ENCODE data around the gene ASAP3. TPM values are rescaled to one million over a fixed set of nuclear protein-coding genes. Genes with fewer than 3 reads are reported as not detected.

The ASAP3 gene
- total and polyA plus RNA-seq, 2 experiments from 2014 or later: 28.8 to 45.1 TPM

DNA sequence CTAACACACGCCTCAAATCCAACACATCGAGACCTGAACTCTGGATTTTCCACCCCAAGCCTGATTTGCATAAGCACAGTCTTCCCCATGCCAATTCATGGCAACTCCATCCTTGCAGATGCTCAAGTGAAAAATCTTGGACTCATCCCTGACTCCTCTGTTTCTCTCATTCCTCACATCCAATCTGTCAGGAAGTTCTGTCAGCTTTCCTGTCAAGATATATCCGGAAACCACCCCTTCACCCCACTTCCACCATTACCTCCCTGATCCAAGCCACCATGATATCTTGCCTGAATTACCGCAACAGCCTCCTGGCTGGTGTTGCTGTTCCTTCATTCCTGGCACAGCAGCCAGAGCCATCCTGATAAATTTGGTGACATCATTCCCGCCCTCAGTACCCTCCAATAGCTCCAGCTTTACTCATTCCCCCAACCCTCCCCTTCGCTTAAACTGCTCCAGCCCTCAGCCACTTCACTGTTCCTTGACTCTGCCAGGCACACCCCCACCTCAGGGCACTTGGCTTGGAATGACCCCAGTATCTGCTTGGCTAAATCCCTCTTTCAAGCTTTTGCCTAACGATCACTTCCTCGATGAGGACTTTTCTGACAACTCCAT lies 76.9 kb downstream of the ASAP3 start:
- no peaks in the 10 kb centered on the region for H3K9me2 ChIP-seq (replicated peaks; ENCODE audit: insufficient read depth)
- H3K36me3 ChIP-seq (replicated peaks; ENCODE audit: insufficient read depth, low read depth): no peaks in the 10 kb centered on the region
- H3K79me2 ChIP-seq: no peaks in the 10 kb centered on the region
- H3K27ac ChIP-seq: no peak overlapping the region
- no peak overlapping the region for H2AFZ ChIP-seq
- H3K9me3 ChIP-seq (ENCODE audit: low read depth): no peaks in the 10 kb centered on the region
- no peak overlapping the region for H3K4me2 ChIP-seq
- no peaks in the 10 kb centered on the region for H4K20me1 ChIP-seq (ENCODE audit: insufficient read depth, poor library complexity, severe bottlenecking)
- WGBS (ENCODE audit: low lambda C conversion rate, missing lambda C conversion rate): 93% methylated on average over 8 of the region's 8 CpGs
- no peak for DNase-seq (ENCODE audit: low spot score)
- TF ChIP-seq EZH2 (IDR thresholded peaks at IDR 0.05; ENCODE audit: borderline replicate concordance) (no peak), EZH2phosphoT487 (IDR thresholded peaks at IDR 0.05; ENCODE audit: low read depth, severe bottlenecking, unreplicated experiment) (no peak)
- TF ChIP-seq, protein P1, sequence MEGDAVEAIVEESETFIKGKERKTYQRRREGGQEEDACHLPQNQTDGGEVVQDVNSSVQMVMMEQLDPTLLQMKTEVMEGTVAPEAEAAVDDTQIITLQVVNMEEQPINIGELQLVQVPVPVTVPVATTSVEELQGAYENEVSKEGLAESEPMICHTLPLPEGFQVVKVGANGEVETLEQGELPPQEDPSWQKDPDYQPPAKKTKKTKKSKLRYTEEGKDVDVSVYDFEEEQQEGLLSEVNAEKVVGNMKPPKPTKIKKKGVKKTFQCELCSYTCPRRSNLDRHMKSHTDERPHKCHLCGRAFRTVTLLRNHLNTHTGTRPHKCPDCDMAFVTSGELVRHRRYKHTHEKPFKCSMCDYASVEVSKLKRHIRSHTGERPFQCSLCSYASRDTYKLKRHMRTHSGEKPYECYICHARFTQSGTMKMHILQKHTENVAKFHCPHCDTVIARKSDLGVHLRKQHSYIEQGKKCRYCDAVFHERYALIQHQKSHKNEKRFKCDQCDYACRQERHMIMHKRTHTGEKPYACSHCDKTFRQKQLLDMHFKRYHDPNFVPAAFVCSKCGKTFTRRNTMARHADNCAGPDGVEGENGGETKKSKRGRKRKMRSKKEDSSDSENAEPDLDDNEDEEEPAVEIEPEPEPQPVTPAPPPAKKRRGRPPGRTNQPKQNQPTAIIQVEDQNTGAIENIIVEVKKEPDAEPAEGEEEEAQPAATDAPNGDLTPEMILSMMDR (IDR thresholded peaks at IDR 0.05; ENCODE audit: poor library complexity): no peak
- H3K27me3 ChIP-seq: no peaks in the 10 kb centered on the region
- H3K4me3 ChIP-seq: no peak overlapping the region
- H3K4me1 ChIP-seq (ENCODE audit: insufficient read depth): peaks cover 27% of the 10 kb centered on the region

DNA sequence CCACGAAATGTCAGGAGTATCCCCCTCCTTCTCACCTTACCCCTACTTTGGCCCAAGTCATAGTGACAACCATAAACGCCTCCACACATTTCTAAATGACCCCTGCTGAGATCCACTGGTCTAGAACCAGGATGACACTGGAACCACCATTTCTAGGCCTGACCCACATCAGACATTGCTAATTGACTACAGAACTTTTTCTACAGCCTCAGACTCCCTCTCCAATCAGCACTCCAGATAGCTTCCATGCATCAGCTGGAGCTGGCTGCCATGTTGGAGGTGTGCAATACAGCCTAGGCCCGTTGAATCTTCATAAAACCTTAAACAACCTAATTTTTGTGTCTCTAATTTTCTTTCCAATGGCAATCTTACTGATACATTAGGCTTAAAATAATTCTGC lies 78.0 kb downstream of the ASAP3 start:
- no peak for DNase-seq (ENCODE audit: low spot score)
- H3K9me2 ChIP-seq (replicated peaks; ENCODE audit: insufficient read depth): no peaks in the 10 kb centered on the region
- H3K79me2 ChIP-seq: no peaks in the 10 kb centered on the region
- no peak overlapping the region for H3K4me3 ChIP-seq
- TF ChIP-seq EZH2phosphoT487 (IDR thresholded peaks at IDR 0.05; ENCODE audit: low read depth, severe bottlenecking, unreplicated experiment): no peak
- TF ChIP-seq, protein P1 (IDR thresholded peaks at IDR 0.05; ENCODE audit: poor library complexity): no peak
- no peak for TF ChIP-seq EZH2 (IDR thresholded peaks at IDR 0.05; ENCODE audit: borderline replicate concordance)
- no peak overlapping the region for H3K4me2 ChIP-seq
- no peaks in the 10 kb centered on the region for H3K27me3 ChIP-seq
- H2AFZ ChIP-seq: no peak overlapping the region
- H3K36me3 ChIP-seq (replicated peaks; ENCODE audit: insufficient read depth, low read depth): no peaks in the 10 kb centered on the region
- no peaks in the 10 kb centered on the region for H3K9me3 ChIP-seq (ENCODE audit: low read depth)
- H3K27ac ChIP-seq: no peak overlapping the region
- H3K4me1 ChIP-seq (ENCODE audit: insufficient read depth): peaks cover 18% of the 10 kb centered on the region
- WGBS (ENCODE audit: low lambda C conversion rate, missing lambda C conversion rate): 87% methylated on average over 3 of the region's 3 CpGs
- no peaks in the 10 kb centered on the region for H4K20me1 ChIP-seq (ENCODE audit: insufficient read depth, poor library complexity, severe bottlenecking)

DNA sequence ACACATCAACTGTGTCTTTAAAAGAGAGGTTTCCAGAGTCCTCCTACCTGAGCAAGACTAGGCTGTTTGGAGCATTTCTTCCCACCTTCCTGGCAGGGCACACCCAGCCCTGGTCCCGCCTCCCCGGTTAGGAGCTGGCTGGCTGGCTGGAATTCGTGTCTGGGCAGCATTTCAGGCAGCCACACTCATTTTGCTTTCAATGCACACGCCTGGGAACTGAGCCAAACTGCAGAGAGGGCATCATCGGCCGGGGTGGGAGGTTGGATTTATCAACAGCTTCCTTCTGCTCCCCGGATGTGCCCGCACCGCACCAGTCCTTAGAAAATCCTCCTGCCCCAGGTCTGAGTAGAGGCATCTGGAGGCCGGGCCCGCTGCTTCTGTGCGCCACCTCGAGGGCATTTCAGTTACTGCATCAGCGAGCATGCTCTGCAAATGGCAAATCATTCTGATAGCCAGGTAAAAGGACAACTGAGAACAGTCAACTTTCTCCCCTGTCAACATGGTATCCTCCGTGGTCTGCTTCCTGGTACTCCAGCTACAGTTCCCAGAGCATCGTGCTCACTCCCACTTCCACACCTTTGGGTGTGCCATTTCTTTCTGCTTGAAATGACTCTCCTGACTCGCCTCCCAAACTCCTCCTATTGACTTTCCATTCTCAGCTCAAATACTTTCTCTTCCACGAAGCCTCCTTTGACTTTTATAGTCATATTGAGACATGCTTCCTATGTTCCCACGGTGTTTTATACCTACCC lies 80.1 kb downstream of the ASAP3 start:
- H4K20me1 ChIP-seq (ENCODE audit: insufficient read depth, poor library complexity, severe bottlenecking): no peaks in the 10 kb centered on the region
- no peaks in the 10 kb centered on the region for H3K9me3 ChIP-seq (ENCODE audit: low read depth)
- H3K36me3 ChIP-seq (replicated peaks; ENCODE audit: insufficient read depth, low read depth): no peaks in the 10 kb centered on the region
- peaks cover 18% of the 10 kb centered on the region for H3K4me1 ChIP-seq (ENCODE audit: insufficient read depth)
- peak overlapping the region; percentile 60 for H3K27ac ChIP-seq
- peak overlapping the region; percentile 61 for H3K4me2 ChIP-seq
- H2AFZ ChIP-seq: no peak overlapping the region
- H3K27me3 ChIP-seq: no peaks in the 10 kb centered on the region
- no peak overlapping the region for H3K4me3 ChIP-seq
- no peaks in the 10 kb centered on the region for H3K79me2 ChIP-seq
- WGBS (ENCODE audit: low lambda C conversion rate, missing lambda C conversion rate): 16% methylated on average over 19 of the region's 19 CpGs
- no peaks in the 10 kb centered on the region for H3K9me2 ChIP-seq (replicated peaks; ENCODE audit: insufficient read depth)
- DNase-seq (ENCODE audit: low spot score): peak; percentile 93
- no peak for TF ChIP-seq EZH2phosphoT487 (IDR thresholded peaks at IDR 0.05; ENCODE audit: low read depth, severe bottlenecking, unreplicated experiment)
- no peak for TF ChIP-seq EZH2 (IDR thresholded peaks at IDR 0.05; ENCODE audit: borderline replicate concordance)
- TF ChIP-seq, protein P1 (IDR thresholded peaks at IDR 0.05; ENCODE audit: poor library complexity): peak; percentile 93

All from hepatocyte (in vitro differentiated cells).